ENCODE measurements around the gene MTNR1B. TPM values are rescaled to one million over a fixed set of nuclear protein-coding genes. Genes with fewer than 3 reads are reported as not detected.

Gene MTNR1B
- total RNA-seq, 1 experiment from 2014 or later, result not detected

DNA sequence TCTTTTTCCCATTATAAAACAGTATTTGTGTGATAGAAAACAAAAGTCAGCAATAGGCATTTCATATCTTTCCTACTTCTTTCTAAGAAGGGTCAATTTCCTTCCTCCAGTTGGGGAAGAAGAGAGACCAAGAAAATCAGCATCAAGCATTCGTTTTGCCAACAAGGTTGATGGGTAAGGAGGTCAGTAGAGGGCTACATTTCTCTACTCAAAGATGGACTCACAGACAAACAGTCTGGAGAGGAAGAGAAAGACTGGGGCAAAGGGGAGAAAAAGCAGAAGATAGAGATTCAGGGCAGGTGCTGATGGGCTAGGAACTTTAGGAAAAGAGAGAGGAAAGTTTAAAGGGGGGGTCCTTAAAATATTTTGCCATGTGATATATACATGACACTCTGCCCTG lies 8.6 kb upstream of the MTNR1B start:
- Histone ChIP-seq H3K4me3 (ENCODE audit: low read depth, low read length, poor library complexity, severe bottlenecking) (no peak overlapping the region), H3K9me3 (ENCODE audit: low read depth, low read length, poor library complexity, severe bottlenecking) (no peaks in the 10 kb centered on the region), H3K36me3 (ENCODE audit: insufficient read depth, low read length, poor library complexity, severe bottlenecking) (no peaks in the 10 kb centered on the region), H3K27ac (ENCODE audit: low read depth, low read length, poor library complexity, severe bottlenecking) (no peak overlapping the region), H3K4me1 (ENCODE audit: insufficient read depth, low read length, poor library complexity, severe bottlenecking) (no peaks in the 10 kb centered on the region), H3K27me3 (replicated peaks; ENCODE audit: insufficient read depth, low read depth, low read length, poor library complexity) (peaks cover 64% of the 10 kb centered on the region)
- POLR2A ChIA-PET (ENCODE audit: low non-redundant PET), result no interaction called here
- no TSS peak for BruUV-seq (replicated peaks)
- CTCF ChIA-PET, result no interaction called here
- intact Hi-C loops (cut with micrococcal nuclease; ENCODE audit: unreplicated experiment), result no loop called here
- TF ChIP-seq EZH2 (IDR thresholded peaks at IDR 0.05; ENCODE audit: borderline replicate concordance, low read depth, low read length, poor library complexity, severe bottlenecking), result no peak
- TF ChIP-seq, protein P1, sequence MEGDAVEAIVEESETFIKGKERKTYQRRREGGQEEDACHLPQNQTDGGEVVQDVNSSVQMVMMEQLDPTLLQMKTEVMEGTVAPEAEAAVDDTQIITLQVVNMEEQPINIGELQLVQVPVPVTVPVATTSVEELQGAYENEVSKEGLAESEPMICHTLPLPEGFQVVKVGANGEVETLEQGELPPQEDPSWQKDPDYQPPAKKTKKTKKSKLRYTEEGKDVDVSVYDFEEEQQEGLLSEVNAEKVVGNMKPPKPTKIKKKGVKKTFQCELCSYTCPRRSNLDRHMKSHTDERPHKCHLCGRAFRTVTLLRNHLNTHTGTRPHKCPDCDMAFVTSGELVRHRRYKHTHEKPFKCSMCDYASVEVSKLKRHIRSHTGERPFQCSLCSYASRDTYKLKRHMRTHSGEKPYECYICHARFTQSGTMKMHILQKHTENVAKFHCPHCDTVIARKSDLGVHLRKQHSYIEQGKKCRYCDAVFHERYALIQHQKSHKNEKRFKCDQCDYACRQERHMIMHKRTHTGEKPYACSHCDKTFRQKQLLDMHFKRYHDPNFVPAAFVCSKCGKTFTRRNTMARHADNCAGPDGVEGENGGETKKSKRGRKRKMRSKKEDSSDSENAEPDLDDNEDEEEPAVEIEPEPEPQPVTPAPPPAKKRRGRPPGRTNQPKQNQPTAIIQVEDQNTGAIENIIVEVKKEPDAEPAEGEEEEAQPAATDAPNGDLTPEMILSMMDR (conservative IDR thresholded peaks at IDR 0.05; ENCODE audit: low read depth, low read length), result no peak
- no peak for DNase-seq (ENCODE audit: low spot score)

DNA sequence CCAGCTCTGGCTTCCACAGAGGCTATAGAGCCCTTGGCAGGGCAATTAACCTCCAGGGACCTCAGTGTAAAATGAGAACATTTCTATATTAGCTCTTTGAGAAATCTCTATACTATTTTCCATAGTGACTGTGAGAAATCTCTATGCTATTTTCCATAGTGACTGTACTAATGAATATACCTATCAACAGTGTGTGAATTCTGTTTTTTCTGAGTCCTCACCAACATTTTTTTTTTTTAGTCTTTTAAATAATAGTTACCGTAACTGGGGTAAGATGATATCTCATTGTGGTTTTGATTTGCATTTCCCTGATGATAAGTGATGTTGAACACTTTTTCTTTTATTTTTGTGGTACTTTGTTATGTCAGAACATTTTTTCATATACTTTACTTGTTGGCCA lies 7.0 kb upstream of the MTNR1B start:
- H3K27me3 ChIP-seq (replicated peaks; ENCODE audit: insufficient read depth, low read depth, low read length, poor library complexity), result peaks cover 70% of the 10 kb centered on the region
- POLR2A ChIA-PET (ENCODE audit: low non-redundant PET), result no interaction called here
- no peak for DNase-seq (ENCODE audit: low spot score)

DNA sequence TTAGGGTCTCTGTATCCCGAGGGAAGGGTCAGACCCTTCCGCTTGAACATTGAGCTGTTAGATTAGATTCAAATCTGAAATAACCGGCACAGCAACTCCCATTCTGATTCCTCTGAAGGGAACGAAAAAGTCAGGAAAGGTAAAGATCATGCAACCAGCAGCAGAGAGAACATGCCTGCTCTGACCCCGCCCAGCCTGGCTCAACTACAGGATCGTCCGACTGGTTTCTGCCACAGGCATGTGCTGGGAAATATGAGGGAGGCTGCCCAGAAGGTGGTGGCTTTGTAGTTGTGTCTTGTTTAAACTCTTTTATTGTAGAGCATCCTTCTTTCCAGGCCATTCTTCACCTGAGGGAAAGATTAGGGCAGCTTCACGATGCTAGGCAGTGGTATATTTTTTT lies 5.0 kb upstream of the MTNR1B start:
- H3K27ac ChIP-seq (ENCODE audit: low read depth, low read length, poor library complexity, severe bottlenecking), result no peak overlapping the region
- ChIA-PET POLR2A (ENCODE audit: low non-redundant PET) (interaction anchor here (0.6 kb wide), 1 partner anchor 312 kb away, joined by 4 read pairs; no protein-coding TSS in a partner anchor), CTCF (no interaction called here)
- intact Hi-C loops (cut with micrococcal nuclease; ENCODE audit: unreplicated experiment), result no loop called here
- TF ChIP-seq, protein P1 (conservative IDR thresholded peaks at IDR 0.05; ENCODE audit: low read depth, low read length), result no peak
- TF ChIP-seq EZH2 (IDR thresholded peaks at IDR 0.05; ENCODE audit: borderline replicate concordance, low read depth, low read length, poor library complexity, severe bottlenecking), result no peak
- DNase-seq (ENCODE audit: low spot score), result no peak
- BruUV-seq (replicated peaks), result no TSS peak
- H3K4me1 ChIP-seq (ENCODE audit: insufficient read depth, low read length, poor library complexity, severe bottlenecking), result no peaks in the 10 kb centered on the region
- no peaks in the 10 kb centered on the region for H3K9me3 ChIP-seq (ENCODE audit: low read depth, low read length, poor library complexity, severe bottlenecking)
- peaks cover 71% of the 10 kb centered on the region for H3K27me3 ChIP-seq (replicated peaks; ENCODE audit: insufficient read depth, low read depth, low read length, poor library complexity)
- H3K4me3 ChIP-seq (ENCODE audit: low read depth, low read length, poor library complexity, severe bottlenecking), result no peak overlapping the region
- H3K36me3 ChIP-seq (ENCODE audit: insufficient read depth, low read length, poor library complexity, severe bottlenecking), result no peaks in the 10 kb centered on the region

More for the DNA sequence above, 7.0 kb upstream of the MTNR1B start:
- no peaks in the 10 kb centered on the region for H3K36me3 ChIP-seq (ENCODE audit: insufficient read depth, low read length, poor library complexity, severe bottlenecking)
- no peaks in the 10 kb centered on the region for H3K9me3 ChIP-seq (ENCODE audit: low read depth, low read length, poor library complexity, severe bottlenecking)
- H3K4me3 ChIP-seq (ENCODE audit: low read depth, low read length, poor library complexity, severe bottlenecking), result no peak overlapping the region
- no peaks in the 10 kb centered on the region for H3K4me1 ChIP-seq (ENCODE audit: insufficient read depth, low read length, poor library complexity, severe bottlenecking)
- BruUV-seq (replicated peaks), result no TSS peak
- no peak for TF ChIP-seq EZH2 (IDR thresholded peaks at IDR 0.05; ENCODE audit: borderline replicate concordance, low read depth, low read length, poor library complexity, severe bottlenecking)
- TF ChIP-seq, protein P1 (conservative IDR thresholded peaks at IDR 0.05; ENCODE audit: low read depth, low read length), result no peak
- intact Hi-C loops (cut with micrococcal nuclease; ENCODE audit: unreplicated experiment), result no loop called here
- H3K27ac ChIP-seq (ENCODE audit: low read depth, low read length, poor library complexity, severe bottlenecking), result no peak overlapping the region
- CTCF ChIA-PET, result no interaction called here

All from A673 (cell line).